ENCODE data around the gene TRNAU1AP.

DNA sequence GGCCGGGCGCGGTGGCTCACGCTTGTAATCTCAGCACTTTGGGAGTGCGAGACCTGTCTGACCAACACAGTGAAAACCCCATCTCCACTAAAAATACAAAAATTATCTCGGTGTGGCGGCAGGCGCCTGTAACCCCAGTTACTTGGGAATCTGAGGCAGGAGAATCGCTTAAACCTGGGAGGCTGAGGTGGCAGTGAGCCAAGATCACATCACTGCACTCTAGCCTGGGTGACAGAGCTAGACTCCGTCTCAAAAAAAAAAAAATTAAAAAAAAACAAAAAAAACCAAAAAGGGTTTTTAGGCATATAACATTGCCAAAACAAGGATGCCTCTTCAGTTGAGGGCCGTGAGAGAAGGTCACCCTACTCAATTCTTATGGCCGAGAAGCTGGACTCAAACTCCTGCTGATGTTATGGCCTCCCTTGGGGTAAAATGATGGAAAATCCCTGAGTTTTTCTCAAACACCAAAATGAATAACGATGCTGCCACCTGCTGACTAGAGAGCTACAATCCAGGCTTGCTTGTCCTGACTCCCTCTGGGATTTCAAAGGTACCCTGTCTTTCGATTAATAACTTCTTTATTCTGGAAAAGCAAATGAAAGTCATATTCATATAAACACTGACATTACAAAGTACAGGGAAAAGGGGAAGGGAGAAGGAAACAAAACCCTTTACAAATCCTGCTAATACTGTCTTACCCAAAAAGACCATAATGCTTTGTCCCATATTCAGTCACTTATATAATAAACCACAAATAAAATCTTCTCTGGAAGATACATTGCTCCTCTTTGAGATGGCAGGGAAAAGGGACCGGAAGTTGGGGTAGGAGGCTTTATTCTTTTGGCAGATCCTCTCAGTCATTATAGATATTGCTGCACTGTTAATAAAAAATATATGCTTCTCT, 49.9 kb downstream of the TRNAU1AP start:
- TF ChIP-seq BHLHE40 (IDR thresholded peaks at IDR 0.05; ENCODE audit: borderline replicate concordance) (no peak), SP1 (IDR thresholded peaks at IDR 0.05) (no peak), FOXM1 (IDR thresholded peaks at IDR 0.05; ENCODE audit: borderline replicate concordance) (no peak), SUZ12 (IDR thresholded peaks at IDR 0.05) (no peak), FOXK2 (IDR thresholded peaks at IDR 0.05) (no peak), TARDBP (IDR thresholded peaks at IDR 0.05) (no peak), L3MBTL2 (conservative IDR thresholded peaks at IDR 0.05) (no peak), LEF1 (IDR thresholded peaks at IDR 0.05; ENCODE audit: borderline replicate concordance) (no peak), NFRKB (IDR thresholded peaks at IDR 0.05) (no peak), ZNF384 (IDR thresholded peaks at IDR 0.05) (peak; percentile 93), ELF4 (IDR thresholded peaks at IDR 0.05) (no peak), CTBP1 (IDR thresholded peaks at IDR 0.05; ENCODE audit: borderline replicate concordance) (no peak), ARNT (IDR thresholded peaks at IDR 0.05) (no peak)
- TF ChIP-seq, protein P1, sequence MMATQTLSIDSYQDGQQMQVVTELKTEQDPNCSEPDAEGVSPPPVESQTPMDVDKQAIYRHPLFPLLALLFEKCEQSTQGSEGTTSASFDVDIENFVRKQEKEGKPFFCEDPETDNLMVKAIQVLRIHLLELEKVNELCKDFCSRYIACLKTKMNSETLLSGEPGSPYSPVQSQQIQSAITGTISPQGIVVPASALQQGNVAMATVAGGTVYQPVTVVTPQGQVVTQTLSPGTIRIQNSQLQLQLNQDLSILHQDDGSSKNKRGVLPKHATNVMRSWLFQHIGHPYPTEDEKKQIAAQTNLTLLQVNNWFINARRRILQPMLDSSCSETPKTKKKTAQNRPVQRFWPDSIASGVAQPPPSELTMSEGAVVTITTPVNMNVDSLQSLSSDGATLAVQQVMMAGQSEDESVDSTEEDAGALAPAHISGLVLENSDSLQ (IDR thresholded peaks at IDR 0.05), result no peak
